Left renal cortex interstitium (tissue), 4 donors: ENCODE data around the gene PPP1R2. TPM values are rescaled to one million over a fixed set of nuclear protein-coding genes. Genes with fewer than 3 reads are reported as not detected.

Experiments
- DNase-seq, 4 donors: peaks; one replicate each; pipeline ENCODE4 v3.0.0-alpha.2; 2013; ENCODE audit warnings: low read depth in 4 of 4, low spot score in 2 of 4, missing footprints in 1 of 4
- polyA plus RNA-seq, 4 donors: library from polyadenylated mRNA; unstranded; fragments of 120-200 nt; gene quantifications; one replicate each; pipeline ENCODE4 v1.2.1, GENCODE V29; 2013; ENCODE audit not compliant: insufficient read length in 4 of 4

Gene PPP1R2
- polyA plus RNA-seq, 4 donors, result 51.1 to 64.1 (median 60.4) TPM

- DNase-seq, result no peak
These were observed 25.5 kb upstream of the PPP1R2 start for GRCh38 chr3:195568630-195569029.

DNA sequence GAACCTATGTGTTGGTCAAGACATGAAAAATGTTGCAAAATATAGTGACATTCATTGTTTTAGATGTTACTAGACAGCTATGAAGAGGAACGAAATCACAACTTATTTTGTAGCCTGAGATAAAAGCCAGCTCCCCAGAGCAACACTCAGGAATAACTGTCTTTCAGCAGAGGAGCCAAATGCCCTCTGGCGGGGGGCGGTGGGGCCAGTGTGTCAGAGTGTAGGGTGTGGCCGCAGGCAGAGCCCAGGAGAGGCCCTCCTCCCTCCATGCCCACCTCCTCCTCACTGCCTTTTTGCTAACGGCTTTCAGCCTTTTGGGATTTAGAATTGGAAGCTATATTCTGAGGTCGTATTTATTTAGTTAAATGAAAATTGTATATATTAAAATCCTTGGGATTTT lies 23.7 kb upstream of the PPP1R2 start:
- DNase-seq, result no peak

GRCh38 chr3:195565716-195566115 lies 22.6 kb upstream of the PPP1R2 start:
- no peak for DNase-seq

GRCh38 chr3:195563317-195563716 lies 20.2 kb upstream of the PPP1R2 start:
- DNase-seq, result no peak

DNA sequence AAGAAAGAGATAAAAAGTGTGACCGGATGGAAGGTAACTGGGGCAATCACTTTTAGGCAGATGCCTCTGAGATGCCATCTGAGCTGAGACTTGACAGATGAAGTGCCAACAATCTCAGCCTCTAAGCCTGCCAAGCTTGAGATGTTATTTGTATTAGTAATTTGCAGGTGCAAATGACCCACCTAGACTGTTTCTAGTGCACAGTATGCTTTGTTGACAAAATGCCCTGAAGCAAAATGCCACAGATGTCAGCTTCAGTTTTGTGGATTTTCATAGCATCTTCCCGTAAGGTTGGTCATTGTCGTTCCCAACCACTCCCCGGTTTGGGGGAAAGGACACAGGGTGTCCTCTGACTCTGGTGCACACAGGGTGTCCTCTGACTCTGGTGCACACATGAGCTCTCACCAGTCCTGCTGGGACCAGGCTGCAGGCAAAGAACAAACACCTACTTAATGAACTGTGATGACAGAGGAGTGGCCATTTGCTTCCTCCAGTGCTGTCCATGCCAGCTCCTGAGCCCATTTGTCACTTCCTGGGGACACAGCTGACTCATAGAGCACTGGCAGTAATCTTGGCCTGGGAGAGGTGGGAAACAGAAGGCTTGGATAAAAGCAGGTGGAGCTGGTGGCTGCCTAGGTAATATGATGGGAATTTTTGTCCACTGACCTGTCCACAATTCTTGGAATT lies 16.7 kb upstream of the PPP1R2 start:
- no peak for DNase-seq

GRCh38 chr3:195558602-195559001 lies 15.5 kb upstream of the PPP1R2 start:
- no peak for DNase-seq

- no peak for DNase-seq
These were observed 14.2 kb upstream of the PPP1R2 start for GRCh38 chr3:195557322-195557721.

DNA sequence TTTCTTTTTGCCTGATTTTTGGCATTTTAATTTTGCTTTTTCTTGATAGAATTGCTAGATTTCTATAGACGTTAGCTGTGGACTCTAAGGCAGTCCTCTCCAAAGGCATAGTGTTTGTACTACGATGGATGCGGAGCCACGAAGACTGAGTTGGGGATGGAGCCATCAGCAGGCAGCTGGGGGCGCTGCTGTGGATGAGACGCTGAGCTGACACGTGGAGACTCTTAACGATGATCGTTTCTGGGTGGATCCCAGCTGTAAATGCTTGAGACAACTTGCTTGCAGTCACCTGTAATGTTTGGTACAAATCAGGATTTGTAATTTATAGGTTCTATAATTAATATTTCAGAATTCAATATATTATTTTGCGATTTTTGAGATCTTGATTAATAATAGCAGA lies 13.3 kb upstream of the PPP1R2 start:
- no peak for DNase-seq

DNA sequence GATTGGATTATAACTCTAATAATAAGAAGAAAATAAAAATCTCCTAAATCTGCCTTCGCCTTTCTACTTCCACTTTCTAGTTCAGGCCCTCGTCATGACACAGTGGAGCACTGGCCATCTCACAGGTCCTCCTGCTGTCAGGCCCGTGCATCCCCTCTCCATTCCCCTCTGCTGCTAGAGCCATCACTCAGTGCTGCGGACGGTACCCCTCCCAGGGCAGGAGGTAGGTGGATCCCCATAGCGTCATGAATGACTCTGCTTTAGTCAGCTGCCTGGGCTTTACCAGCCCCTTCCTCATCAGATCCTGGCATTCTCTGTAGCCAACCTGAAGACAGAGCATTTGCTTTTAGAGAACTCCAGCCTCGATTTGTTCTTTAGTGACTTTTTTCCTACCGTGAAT lies 12.0 kb upstream of the PPP1R2 start:
- DNase-seq, result no peak

GRCh38 chr3:195554458-195554857 lies 11.3 kb upstream of the PPP1R2 start:
- DNase-seq, result no peak

DNA sequence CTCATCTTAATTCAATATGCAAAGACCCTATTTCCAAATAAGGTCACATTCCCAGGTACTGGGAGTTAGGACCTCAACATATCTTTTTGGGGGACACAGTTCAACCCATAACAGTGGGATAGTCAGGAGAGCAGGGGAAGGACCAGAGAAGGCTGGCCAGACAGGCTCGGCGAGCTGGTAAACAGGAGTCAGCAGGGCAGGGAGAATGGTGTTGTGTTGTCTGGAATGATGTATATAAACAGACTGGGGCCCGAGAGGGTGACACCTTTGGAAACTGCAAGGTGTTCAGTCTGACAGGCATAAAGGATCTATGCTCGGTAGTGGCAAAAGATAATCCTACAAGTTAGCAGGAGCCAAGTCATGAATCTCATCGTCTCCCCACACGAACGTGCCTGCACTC lies 10.1 kb upstream of the PPP1R2 start:
- DNase-seq, result no peak

DNA sequence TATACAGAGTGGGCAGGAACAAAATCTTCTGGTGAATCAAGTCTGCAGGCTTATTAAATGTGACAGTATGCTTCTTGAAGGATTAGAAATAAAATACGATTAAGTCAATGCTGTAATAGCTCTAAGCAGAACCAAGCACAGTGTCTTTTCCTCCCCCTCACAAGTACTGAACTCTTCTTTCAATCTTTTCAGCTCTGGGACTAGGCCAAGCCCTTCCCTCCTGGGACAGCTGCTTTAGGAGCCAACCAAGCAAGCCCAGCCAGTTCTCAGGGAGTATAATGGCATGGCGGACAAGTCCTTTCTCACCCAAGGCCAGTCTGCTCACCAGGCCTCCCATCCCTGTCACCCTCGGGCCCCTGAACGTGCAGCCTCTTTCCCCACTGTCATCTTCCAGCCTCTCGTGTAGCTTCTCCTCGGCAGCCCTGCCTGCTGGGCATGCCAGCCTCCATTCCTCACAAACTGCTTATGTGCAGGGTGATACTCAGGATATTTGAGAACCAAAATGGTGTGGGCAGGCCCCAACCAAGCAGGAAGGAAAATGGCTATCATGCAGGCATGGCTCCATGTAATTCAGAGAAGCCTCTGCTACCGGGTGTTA lies 8.4 kb upstream of the PPP1R2 start:
- DNase-seq, result no peak

GRCh38 chr3:195550723-195551122 lies 7.6 kb upstream of the PPP1R2 start:
- DNase-seq, result no peak

GRCh38 chr3:195549931-195550519 lies 6.9 kb upstream of the PPP1R2 start:
- no peak for DNase-seq

DNA sequence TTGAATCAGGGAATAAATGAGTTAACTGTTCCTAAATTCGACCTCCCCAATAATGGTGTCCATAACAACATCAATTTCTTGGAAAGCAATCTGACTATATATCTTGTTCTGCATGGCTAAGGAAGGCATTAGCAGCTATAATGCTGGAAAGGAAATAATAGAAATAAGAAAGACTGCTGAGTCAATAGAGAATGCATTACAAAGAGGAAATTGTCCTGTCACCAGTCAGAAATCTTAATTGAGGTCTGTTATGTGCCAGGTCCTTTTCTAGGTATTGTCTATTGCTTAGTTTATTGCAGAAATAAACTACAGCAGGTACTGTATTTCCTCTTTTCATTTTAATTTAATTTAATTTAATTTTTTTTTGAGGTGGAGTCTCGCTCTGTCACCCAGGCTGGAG lies 5.9 kb upstream of the PPP1R2 start:
- DNase-seq, result no peak

DNA sequence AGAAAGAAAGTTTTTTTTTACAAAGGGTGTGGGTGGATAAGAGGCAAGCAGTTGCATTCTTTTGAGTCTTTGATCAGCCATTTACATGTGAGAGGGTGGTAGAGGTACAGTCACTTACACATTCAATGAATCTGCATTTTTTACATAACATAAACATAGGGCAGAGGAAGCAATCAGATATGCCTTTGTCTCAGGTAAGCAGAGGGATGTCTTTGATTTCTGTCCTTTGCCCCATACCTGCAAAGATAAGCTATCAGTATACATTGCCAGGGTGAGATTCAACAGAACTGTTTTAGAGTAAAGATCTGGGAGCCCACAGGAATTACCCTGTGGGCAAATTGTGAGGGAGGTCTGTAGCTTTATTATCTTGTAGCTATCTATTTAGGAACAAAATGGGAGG lies 5.4 kb upstream of the PPP1R2 start:
- no peak for DNase-seq

DNA sequence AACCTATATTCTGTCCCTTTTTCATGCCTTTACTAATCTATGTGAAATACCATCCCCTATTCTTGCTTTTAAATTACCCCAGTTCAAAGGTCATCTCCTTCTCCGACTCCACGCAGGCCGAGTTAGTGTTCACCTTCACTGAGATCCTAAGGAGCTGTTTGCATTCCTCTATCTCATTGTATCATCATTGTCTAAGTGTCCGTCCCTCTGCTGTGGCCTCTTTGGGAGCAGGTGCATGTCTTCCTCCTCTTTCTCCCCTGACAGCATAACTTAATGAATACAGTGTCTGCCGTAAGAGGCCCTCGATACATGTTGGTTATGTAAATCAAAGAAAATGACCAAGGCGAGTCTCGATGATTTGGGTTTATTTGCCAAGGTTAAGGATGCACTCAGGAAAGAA lies 4.9 kb upstream of the PPP1R2 start:
- DNase-seq, result no peak

GRCh38 chr3:195546130-195546560 lies 3.0 kb upstream of the PPP1R2 start:
- no peak for DNase-seq

GRCh38 chr3:195544634-195545033 lies 1.5 kb upstream of the PPP1R2 start:
- DNase-seq, result no peak

- no peak for DNase-seq
These were observed 1.1 kb upstream of the PPP1R2 start for GRCh38 chr3:195544230-195544536.

DNA sequence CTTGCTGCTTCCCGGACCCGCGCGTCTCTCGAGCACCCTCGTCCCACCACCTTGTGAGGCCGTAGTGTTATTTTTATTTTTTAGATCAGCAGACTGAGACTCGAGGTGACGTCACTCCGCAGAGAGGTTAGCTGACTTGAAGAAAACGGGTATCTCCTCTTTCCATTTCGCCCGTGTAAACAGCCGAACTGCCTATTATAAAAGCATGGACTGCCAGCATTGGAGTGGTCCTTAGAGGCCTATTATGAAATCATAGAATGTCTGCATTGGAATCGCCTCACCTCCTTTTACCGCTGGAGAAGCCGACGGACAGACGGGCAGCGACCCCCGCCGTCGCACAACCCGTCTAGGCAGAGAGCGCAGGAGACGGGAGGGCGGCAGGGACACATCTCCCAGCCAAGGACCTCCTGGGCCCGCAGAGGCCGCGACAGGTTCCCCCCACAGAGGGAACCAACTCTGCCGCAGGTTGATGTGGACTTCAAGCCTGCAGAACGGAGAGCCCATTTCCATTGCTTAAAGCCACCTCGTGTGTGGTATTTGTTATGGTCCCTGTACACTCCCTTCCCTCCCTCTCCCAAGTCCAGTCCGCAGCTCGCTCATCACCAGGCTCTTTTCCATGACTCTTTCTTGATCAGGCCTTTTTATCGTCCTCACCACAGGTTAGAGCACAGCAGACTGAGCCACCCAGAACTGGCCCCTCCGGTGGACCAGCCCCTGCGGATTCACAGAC lies 540 bp upstream of the PPP1R2 start:
- DNase-seq, result peak in 1 of 4 donors; percentile 82

DNA sequence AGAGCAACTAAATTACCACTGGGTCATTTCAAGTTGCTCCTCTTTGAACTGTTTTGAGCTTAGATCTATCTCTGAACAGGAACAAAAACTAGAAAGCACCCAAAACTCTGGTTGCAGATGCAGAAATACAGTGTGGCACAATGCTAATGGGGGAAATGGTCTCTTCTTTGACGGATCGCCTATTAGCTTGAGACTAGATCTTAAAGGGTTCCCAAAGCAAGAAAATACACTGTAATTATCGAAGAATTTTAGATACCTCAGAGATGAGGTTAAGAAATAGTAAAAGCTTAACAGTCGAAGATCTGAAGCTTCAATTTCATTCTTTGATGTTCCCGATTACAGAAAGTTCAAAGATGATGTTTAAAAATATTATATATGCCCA lies 818 bp downstream of the PPP1R2 start:
- DNase-seq, result no peak
